Eye (tissue), 1 donor: Measurements from ENCODE around the gene KDM2A.

Source experiments
- DNase-seq: peaks from one replicate; pipeline ENCODE4 v3.0.0-alpha.2; 2015

KDM2A gene

GRCh38 chr11:67239783-67240575 is 120.9 kb downstream of the KDM2A start:
- peak; percentile 98 for DNase-seq

DNA sequence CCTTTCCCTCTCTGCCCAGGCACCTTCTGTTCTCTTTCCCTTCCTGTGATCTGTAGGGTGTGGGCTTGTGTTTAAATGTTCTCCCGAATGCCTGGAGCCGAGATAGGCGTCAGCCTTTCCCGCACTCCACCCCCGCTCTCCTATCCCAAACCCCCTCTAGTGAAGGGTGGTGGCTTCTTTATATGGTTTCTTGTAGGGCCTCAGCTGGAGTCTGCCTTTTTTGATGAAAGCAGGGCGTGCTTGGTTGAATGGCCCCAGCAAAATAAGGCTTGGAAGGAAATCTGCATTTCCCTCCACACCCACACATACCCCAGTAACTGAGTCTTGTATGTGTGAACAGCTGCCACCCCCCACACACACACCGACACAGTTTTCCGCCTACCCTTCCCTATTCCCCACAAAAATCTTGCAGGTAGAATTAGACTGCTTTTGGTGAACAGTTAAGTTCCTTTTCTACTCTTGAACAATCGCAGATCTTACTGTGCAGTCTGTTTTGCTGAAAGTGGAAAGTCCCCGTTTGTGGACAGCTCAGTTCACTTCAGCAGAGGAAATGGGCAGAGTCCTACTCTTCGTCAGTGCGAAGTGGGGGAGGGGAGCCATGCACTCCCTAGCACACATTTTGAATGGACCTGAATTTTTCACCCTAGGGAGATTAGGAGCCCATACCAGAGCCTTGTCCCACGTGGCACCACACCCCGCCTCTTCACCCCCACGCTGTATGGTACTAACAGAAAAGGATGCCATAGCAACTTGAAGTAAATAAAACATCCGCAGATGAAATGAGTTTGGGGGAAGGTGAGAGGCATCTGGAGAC is 121.7 kb downstream of the KDM2A start:
- DNase-seq, result peak; percentile 86

- DNase-seq, result no peak
These were observed 123.5 kb downstream of the KDM2A start for GRCh38 chr11:67242548-67242947.

DNA sequence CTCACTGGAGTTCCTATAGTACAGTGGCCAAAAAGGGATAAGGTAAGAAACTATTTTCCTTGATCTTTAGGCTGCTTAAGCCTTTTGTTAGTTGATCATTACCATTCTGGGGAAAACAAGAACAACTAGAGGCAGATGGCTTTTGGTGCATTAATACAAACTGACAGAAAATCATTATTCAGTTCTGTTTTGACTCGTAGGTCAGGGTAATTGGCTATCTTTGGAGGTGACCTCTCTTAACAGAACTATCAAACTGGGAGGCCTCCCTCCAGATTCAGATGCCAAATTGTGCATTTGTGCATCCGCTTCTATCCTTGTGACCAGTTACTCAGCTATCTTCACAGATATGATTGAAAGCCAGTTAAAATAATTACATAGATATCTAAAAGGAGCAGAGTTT is 124.0 kb downstream of the KDM2A start:
- DNase-seq, result peak; percentile 74

DNA sequence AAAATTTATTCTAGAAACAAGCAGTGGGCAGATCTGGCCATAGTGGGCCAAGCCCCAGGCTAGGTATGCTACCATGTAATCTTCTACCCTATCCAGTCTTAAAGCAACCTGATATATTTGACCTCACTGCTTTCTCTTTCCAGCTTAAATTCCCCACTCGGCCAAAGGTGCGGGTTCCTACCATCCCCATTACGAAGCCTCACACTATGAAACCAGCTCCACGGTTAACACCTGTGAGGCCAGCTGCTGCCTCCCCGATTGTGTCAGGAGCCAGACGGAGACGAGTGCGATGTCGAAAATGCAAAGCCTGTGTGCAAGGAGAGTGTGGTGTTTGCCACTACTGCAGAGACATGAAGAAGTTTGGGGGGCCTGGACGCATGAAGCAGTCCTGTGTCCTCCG is 126.0 kb downstream of the KDM2A start:
- DNase-seq, result no peak

DNA sequence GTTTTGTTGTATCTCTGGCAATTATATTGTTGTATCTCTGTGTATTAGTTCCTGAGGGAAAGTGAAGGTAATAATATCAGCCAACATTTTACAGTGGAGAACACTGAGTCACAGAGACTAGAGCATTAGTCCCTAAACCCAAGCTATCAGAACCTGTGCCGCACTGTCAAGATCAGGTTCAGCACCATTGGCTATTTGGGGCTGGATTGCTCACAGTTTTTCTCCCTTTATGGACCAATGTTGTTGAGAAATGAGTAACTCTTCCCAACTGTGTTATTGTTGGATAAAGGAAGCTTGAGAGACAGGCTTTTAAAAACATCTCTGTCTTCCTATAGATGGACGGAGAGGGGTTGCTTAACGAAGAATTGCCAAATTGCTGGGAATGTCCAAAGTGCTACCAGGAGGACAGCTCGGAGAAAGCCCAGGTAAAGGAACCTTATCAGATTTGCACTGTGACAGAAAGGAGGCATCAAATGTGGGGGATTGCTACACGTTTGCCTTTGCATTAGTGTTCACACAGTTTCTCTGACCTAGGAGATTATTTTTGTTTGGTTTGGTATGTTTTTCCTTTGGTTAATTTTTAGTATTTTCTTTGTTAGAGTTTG is 129.0 kb downstream of the KDM2A start:
- DNase-seq, result no peak

DNA sequence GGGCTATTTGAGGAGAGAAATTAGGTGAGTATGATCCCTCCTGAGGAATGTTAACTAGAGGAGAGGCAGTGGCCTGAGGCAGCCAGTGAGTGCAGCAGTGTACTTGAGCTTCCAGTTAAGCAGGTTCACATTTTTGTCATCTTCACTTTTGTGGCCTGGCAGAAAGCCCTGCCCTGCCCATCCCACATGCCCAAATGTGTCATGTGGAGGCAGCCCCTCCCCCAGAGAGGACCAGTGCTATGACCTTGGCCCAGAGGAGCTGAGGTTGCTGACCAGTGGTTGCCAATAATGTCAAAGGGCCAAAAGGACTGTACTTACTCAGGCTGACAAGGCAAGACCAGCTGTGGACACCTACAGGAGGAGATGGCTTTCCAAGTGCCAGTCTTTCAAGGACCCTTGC is 129.6 kb downstream of the KDM2A start:
- peak; percentile 45 for DNase-seq

DNA sequence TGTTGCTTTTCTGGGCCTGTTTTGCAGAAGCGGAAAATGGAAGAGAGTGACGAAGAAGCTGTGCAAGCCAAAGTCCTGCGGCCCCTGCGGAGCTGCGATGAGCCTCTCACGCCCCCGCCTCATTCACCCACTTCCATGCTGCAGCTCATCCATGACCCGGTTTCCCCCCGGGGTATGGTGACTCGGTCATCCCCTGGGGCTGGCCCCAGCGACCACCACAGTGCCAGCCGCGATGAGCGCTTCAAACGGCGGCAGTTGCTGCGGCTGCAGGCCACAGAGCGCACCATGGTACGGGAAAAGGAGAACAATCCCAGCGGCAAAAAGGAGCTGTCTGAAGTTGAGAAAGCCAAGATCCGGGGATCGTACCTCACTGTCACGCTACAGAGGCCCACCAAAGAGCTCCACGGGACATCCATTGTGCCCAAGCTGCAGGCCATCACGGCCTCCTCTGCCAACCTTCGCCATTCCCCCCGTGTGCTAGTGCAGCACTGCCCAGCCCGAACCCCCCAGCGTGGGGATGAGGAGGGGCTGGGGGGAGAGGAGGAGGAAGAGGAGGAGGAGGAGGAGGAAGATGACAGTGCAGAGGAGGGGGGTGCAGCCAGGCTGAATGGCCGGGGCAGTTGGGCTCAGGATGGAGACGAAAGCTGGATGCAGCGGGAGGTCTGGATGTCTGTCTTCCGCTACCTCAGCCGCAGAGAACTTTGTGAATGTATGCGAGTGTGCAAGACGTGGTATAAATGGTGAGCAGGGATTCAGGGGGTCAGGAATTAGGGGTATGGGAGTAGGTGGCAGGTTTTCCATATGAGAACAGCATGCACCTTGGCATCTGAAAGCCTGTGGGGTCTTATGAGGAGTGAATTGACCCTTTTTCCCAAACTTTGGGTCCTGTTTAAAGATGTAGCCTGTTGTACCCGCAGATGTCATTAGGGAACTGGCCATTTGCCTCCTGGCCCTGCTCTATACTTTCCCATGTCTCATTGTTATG is 131.3 kb downstream of the KDM2A start:
- no peak for DNase-seq

DNA sequence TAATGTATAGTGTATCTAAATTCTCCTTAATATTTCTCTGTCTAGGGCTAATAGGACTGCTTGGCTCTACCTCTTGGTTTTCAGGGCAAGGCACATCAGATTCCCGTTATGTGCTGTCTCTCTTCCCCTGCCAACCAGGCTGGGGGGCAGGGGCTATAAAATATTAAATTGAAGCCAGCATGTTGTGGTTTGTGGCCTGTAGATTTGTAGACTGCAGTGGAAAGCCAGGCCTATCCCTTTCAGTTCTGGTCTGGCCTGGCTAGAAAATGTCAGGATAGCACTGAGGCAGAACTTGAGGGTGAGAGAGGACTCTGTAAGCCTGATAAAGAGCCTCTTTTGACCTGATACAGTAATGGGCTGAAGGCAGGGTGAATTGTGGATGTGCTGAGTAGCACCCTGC is 132.8 kb downstream of the KDM2A start:
- DNase-seq, result no peak

GRCh38 chr11:67252831-67253239 is 133.8 kb downstream of the KDM2A start:
- peak; percentile 35 for DNase-seq

GRCh38 chr11:67253872-67254624 is 135.0 kb downstream of the KDM2A start:
- peak; percentile 30 for DNase-seq

GRCh38 chr11:67254798-67255197 is 135.7 kb downstream of the KDM2A start:
- no peak for DNase-seq

GRCh38 chr11:67255353-67255752 is 136.3 kb downstream of the KDM2A start:
- no peak for DNase-seq

- no peak for DNase-seq
These were observed 136.8 kb downstream of the KDM2A start for GRCh38 chr11:67255864-67256263.

- no peak for DNase-seq
These were observed 137.5 kb downstream of the KDM2A start for GRCh38 chr11:67256477-67257135.

- DNase-seq, result no peak
These were observed 141.3 kb downstream of the KDM2A start for GRCh38 chr11:67260406-67260805.

GRCh38 chr11:67260885-67261639 is 142.0 kb downstream of the KDM2A start:
- peak; percentile 75 for DNase-seq

DNA sequence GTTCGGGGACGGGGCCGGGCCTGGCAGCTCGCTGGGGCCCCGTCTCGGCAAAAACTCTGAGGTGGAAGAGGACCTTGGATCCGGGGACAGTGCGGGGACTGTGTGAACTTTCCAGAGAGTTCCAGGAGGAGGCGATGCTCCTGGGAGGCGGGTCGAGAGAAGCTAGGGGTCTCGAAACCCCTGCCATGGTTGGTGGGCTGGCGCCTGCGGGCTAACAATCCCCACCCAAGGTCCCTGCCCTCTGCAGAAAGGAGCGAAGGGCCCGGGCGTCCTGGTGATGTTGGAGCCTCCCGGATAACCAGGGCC is 142.5 kb downstream of the KDM2A start:
- DNase-seq, result no peak

- peak; percentile 21 for DNase-seq
These were observed 143.1 kb downstream of the KDM2A start for GRCh38 chr11:67261946-67262681.
